NCI-H2107 treated with DMSO at 0.1 percent for 48 hours (cell line): ENCODE results near the gene UQCRH.
A peak's percentile ranks its signal among the peaks of the same experiment; 100 is the strongest.

Experiments
- DNase-seq: peaks from one replicate; lab custom pipeline; 2025; ENCODE audit not compliant: unreplicated experiment; lab: John Stamatoyannopoulos, UW

Gene UQCRH

DNA sequence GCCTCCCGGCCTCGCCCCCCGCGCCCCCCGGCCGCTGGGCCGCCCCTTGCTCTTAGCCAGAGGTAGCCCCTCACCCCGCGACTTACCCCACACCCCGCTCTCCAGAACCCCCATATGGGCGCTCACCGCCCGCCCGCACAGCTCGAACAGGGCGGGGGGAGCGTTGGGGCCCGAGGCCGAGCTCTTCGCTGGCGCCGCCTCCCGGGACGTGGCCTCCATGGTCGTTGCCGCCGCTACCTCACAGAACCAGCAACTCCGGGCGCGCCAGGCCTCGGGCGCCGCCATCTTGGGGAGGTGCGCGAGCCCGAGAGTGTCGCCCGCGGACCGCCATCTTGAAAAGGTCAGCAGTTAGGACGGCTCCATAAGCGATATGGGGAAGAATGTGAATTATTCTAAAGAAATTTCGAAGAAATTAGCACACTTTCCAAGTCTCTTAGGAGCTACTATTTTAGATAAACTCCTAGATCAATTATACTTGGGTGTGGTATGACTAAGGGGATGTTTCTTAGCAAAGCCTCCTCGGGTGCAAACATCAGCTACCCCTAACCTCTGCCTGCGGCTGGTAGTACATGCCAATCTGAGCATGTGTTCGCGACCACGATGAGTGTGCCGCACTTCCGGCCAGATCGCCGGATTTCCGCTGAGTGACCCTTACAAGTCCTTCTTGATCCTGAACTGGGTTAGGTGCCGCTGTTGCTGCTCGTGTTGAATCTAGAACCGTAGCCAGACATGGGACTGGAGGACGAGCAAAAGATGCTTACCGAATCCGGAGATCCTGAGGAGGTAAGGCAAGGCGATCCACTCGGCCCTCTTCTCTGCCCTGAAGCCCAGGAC, at the start of gene UQCRH, which contains the start of gene LRRC41:
Gene UQCRH (plus strand): TSS at position 661 of the 834 bp plus-strand sequence. CDS start 69 bp downstream, at position 730.
Gene LRRC41 (minus strand): TSS at position 579 of the 834 bp plus-strand sequence. CDS start 294 bp downstream, at position 285.
- DNase-seq, result peak; percentile 98

DNA sequence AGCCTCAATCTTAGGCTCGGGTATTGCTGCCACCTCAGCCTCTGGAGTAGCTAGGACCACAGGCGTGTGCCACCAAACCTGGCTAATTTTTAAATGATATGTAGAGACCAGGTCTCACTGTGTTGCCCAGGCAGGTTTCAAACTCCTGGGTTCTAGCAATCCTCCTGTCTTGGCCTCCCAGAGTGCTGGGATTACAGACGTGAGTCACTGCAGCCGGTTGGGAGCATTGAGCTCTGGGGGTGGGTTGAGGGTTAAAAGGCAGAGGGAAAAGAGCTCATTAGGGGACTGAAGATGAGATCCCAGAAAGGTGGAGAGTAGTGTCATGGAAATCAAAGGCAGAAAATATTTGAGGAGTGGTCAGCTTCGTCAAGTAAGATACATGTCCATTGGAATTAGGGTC, 48.8 kb upstream of the UQCRH start:
- no peak for DNase-seq

DNA sequence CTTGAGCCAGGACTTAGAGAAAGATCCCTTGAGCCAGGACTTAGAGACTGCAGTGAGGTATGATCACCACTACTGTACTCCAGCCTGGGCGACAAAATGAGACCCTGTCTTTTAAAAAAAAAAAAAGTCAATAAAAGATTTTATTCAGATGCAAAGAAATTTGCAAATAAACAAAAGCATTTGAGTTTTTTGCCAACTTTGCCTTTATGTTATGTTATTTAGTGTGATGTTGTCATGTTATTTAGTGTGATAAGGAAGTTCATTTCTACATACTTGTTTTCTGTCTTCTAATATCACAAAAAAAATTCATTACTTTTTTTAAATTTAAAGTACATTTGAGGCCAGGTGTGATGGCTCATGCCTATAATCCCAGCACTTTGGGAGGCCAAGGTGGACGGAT, 47.0 kb upstream of the UQCRH start:
- DNase-seq, result no peak

DNA sequence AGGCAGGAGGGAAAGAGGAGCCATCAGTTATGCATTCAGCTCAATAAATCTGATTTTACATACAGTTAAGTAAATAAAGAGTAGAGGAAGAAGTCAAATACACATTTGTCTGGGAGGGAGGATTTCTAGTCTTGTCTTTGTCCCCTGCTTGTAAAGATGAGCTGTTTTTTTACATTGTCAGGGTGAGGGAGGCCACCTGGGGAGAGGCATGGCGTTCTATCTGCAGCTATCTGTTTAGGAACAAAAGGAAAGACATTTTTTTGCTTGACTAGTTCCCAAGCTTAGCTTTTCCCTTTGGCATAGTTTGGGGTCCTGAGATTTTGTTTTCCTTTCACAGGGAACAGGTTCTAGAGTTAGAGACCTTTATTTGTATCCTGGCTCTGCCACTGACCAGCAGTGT, 41.0 kb upstream of the UQCRH start:
- no peak for DNase-seq

GRCh38 chr1:46263146-46263545, 40.4 kb upstream of the UQCRH start:
- no peak for DNase-seq

DNA sequence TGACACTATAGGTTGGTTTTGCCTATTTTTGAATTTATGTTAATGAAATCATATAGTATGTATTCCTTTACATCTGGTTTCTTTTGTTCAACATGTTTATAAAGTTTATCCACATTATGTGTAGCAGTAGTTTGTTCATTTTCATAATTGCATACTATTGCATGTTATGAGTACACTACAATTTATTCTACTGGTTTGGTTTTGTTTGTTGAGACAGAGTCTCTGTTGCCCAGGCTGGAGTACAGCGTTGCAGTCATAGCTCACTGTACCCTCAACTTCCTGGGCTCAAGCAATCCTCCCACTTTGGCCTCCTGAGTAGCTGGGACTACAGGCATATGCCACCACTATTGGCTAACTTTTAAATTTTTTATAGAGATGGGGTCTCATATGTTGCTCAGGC, 34.9 kb upstream of the UQCRH start:
- DNase-seq, result no peak

- no peak for DNase-seq
These were observed 29.1 kb upstream of the UQCRH start for GRCh38 chr1:46274225-46275029.

GRCh38 chr1:46275030-46275337, 28.5 kb upstream of the UQCRH start:
- DNase-seq, result no peak

- DNase-seq, result no peak
These were observed 25.7 kb upstream of the UQCRH start for GRCh38 chr1:46277658-46278373.

DNA sequence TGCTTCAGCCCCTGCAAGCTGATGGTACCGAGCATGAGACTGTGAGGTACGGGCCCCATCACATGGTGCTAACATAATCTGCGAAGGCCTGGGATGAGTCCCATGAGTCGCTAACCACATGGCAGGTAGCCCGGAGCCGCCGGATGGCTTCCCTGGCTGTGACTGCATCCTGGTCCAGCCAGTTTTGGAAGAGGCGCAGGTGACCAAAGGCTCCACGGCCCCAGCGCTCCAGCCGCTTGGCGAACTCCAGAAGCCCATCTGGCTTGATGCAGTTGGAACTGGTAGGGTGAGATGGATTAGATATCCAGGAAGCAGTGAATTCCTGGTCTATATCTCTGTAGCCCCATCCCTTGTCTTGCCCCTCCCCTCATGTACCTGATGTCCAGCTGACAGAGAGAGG, 24.7 kb upstream of the UQCRH start:
- no peak for DNase-seq

DNA sequence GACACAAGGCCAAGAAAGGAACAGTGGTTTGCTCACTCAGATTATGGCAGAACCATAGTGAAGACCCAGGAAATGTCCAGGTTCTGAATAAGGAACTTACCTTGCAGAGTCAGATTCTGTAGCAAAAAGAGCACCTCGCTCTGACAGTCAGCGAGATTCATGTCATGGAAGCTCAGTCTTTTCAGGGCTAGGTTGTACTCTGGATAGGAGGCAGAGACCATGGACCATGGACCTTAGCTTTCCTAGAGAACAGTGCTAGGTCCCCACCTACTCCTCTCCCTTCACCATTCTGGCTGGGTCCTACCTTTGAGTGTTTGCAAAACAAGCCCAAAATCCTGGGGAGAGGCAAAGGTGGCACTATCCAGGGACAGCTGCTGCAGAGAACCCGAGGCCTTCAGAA, 23.4 kb upstream of the UQCRH start:
- DNase-seq, result no peak

GRCh38 chr1:46281021-46281420, 22.5 kb upstream of the UQCRH start:
- DNase-seq, result no peak

DNA sequence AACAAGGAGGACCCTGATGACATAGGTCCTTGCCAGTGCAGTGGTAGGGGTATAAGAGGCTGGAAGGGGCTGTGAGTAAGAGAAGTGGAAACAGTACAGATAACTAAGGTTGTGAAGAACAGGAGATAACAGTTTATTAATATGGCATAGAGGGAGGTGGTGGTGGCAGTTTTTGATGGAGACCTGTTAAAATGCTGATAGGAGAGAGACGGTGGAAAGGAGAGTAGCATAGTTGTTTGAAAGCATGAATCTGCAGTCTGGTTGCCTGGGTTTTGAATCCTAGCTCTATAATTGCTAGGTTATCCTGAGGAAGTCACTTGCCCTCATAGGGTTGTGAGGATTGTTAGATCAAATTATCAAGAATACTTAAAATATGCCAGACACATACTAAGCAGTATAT, 19.4 kb upstream of the UQCRH start:
- DNase-seq, result no peak

DNA sequence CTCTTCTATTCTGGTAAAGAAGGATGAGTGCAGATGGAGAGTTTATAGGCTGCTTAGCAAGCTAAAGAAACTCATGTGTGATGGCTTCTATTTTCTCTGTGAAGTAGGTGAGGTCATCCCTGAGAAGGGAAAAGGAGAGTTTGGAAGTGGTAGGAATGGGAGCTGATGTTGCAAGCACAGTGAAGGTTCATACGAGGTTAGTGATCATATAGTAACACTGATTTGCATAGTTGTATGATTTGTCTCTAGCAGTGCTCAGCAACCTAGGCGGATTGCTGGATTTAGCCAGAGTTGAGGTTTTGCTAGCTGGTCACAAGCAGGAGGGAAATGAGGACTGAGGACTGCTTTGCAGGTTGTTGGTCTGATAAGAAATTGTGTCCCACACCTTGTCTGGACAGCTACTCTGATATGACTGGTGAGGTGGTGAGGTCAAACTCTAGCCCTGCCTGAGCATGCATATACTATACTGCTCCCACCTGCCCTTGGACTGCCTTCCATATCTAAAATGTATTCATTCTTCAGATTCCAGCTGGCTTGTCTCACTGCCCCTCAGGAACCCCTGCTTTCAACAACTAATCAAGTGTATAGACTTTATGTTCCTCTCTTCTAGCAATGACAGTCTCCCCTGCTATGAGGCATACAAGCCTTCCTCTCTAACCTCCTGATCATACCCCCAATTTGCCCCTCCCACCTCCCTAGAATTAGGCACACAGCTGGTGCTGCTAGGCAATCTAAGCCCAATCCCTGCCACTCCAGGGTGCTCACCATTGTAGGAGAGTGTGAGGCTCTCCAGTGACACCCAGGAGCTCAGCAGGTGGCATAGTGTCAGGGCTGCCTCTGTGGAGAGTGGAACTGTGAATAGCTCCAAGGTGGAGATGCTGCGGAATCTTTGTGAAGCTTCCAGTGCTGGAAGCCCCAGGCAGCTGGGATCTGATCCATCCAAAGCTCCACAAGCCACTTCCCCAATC, 18.6 kb upstream of the UQCRH start:
- DNase-seq, result peak; percentile 82

- DNase-seq, result peak; percentile 95
These were observed 17.6 kb upstream of the UQCRH start for GRCh38 chr1:46285730-46286477.

GRCh38 chr1:46288485-46289133, 14.9 kb upstream of the UQCRH start:
- no peak for DNase-seq

DNA sequence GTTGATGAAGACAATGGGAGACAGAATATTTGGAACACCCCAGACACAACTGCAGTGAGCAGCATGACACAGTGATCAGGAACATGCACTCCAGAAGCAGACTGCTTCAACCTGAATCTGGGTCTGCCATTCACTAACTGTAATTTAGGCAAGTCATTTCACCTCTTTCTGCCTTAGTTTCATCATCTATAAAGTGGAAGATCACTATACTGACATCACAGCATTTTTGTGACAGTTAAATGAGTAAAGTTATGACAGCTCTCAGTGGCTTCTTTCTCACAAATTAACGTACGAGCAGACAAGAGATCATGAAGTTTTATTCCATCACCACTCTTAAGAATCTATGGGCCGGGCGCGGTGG, 14.4 kb upstream of the UQCRH start:
- no peak for DNase-seq

- no peak for DNase-seq
These were observed 13.5 kb upstream of the UQCRH start for GRCh38 chr1:46289976-46290375.

GRCh38 chr1:46295306-46295705, 8.2 kb upstream of the UQCRH start:
- DNase-seq, result no peak
